ENCODE measurements around the gene METTL2B. TPM values are rescaled to one million over a fixed set of nuclear protein-coding genes. Genes with fewer than 3 reads are reported as not detected.
"Not testable (repeated sequence)": the region's sequence is repeated elsewhere in the genome, so short reads cannot be mapped to it uniquely, and the experiment has no call there.

The METTL2B gene
- total and polyA plus RNA-seq, 8 donors = 7.8 to 21.5 (median 12.4) TPM

- no peak overlapping the region for H3K4me3 ChIP-seq
- peaks cover 0 to 11% (median 4%) of the 10 kb centered on the region in 4 donors for H3K36me3 ChIP-seq
- H3K27ac ChIP-seq = no peak overlapping the region
- no peak for TF ChIP-seq POLR2AphosphoS5 (IDR thresholded peaks at IDR 0.05)
- TF ChIP-seq POLR2A (IDR thresholded peaks at IDR 0.05) = no peak
- no peak for TF ChIP-seq CTCF (IDR thresholded peaks at IDR 0.05)
- no peak for TF ChIP-seq EP300 (IDR thresholded peaks at IDR 0.05)
- WGBS, 5 donors = 83 to 87% (median 86%) methylated on average over 5 of the region's 5 CpGs
- intact Hi-C loops (cut with DNase I; ENCODE audit: low total_unique reads) = no loop called here
- peaks cover 11 to 34% (median 22%) of the 10 kb centered on the region in 4 donors for H3K4me1 ChIP-seq
- no peaks in the 10 kb centered on the region for H3K9me3 ChIP-seq
- DNase-seq = no peak
- no peaks in the 10 kb centered on the region for H3K27me3 ChIP-seq
Observed at GRCh38 chr7:128462460-128462859, 14.1 kb upstream of the METTL2B start.

GRCh38 chr7:128463345-128463744 lies 13.2 kb upstream of the METTL2B start:
- H3K27ac ChIP-seq; DNase-seq; H3K4me3 ChIP-seq; H3K36me3 ChIP-seq; H3K9me3 ChIP-seq; intact Hi-C loops (cut with DNase I; ENCODE audit: low total_unique reads); H3K27me3 ChIP-seq: not testable (repeated sequence)
- peaks cover 5 to 25% (median 14%) of the 10 kb centered on the region in 4 donors for H3K4me1 ChIP-seq
- WGBS, 5 donors = 93 to 97% (median 94%) methylated on average over 15 to 30 of the region's 30 CpGs

GRCh38 chr7:128463933-128464332 lies 12.6 kb upstream of the METTL2B start:
- peaks cover 3 to 19% (median 11%) of the 10 kb centered on the region in 4 donors for H3K4me1 ChIP-seq
- H3K27me3 ChIP-seq; DNase-seq; H3K27ac ChIP-seq; intact Hi-C loops (cut with DNase I; ENCODE audit: low total_unique reads); H3K9me3 ChIP-seq; H3K4me3 ChIP-seq; H3K36me3 ChIP-seq: not testable (repeated sequence)
- 74 to 84% (median 80%) methylated on average over 6 to 8 of the region's 8 CpGs for WGBS, 5 donors

- not testable (repeated sequence) for H3K4me1 ChIP-seq, H3K36me3 ChIP-seq
Observed at GRCh38 chr7:128466871-128467270, 9.7 kb upstream of the METTL2B start.

GRCh38 chr7:128477336-128477690 lies 765 bp downstream of the METTL2B start:
- Histone ChIP-seq H3K36me3 (peaks cover 16 to 32% (median 30%) of the 10 kb centered on the region in 4 donors), H3K4me1 (peaks cover 13 to 31% (median 23%) of the 10 kb centered on the region in 4 donors), H3K27ac (peak overlapping the region; percentile 62 to 89 (median 86)), H3K4me3 (peak overlapping the region; percentile 65 to 91 (median 85))
- intact Hi-C loops (cut with DNase I; ENCODE audit: low total_unique reads); H3K9me3 ChIP-seq; H3K27me3 ChIP-seq; DNase-seq: not testable (repeated sequence)
- 1 to 4% (median 2%) methylated on average over 4 of the region's 4 CpGs for WGBS, 5 donors

More at GRCh38 chr7:128466871-128467270, 9.7 kb upstream of the METTL2B start:
- H3K9me3 ChIP-seq; H3K4me3 ChIP-seq; H3K27me3 ChIP-seq; H3K27ac ChIP-seq; DNase-seq; intact Hi-C loops (cut with DNase I; ENCODE audit: low total_unique reads): not testable (repeated sequence)

- H3K27me3 ChIP-seq; H3K27ac ChIP-seq; H3K9me3 ChIP-seq; DNase-seq; H3K4me3 ChIP-seq; intact Hi-C loops (cut with DNase I; ENCODE audit: low total_unique reads): not testable (repeated sequence)
- WGBS, 5 donors = 76 to 91% (median 84%) methylated on average over 3 to 4 of the region's 4 CpGs
- peaks cover 19 to 49% (median 46%) of the 10 kb centered on the region in 4 donors for H3K36me3 ChIP-seq
- peaks cover 13 to 31% (median 23%) of the 10 kb centered on the region in 4 donors for H3K4me1 ChIP-seq
Observed at GRCh38 chr7:128479082-128479481, 2.5 kb downstream of the METTL2B start.

- WGBS, 5 donors = 87 to 96% (median 94%) methylated on average over 6 of the region's 6 CpGs
- intact Hi-C loops (cut with DNase I; ENCODE audit: low total_unique reads); H3K27me3 ChIP-seq; DNase-seq; H3K4me1 ChIP-seq; H3K4me3 ChIP-seq; H3K9me3 ChIP-seq; H3K27ac ChIP-seq: not testable (repeated sequence)
- H3K36me3 ChIP-seq = peaks cover 0 to 68% (median 57%) of the 10 kb centered on the region in 4 donors
Observed at GRCh38 chr7:128488134-128488533, 11.6 kb downstream of the METTL2B start.

- no peak for DNase-seq
- TF ChIP-seq EP300 (IDR thresholded peaks at IDR 0.05) (no peak), POLR2A (IDR thresholded peaks at IDR 0.05) (no peak), CTCF (IDR thresholded peaks at IDR 0.05) (no peak), POLR2AphosphoS5 (IDR thresholded peaks at IDR 0.05) (no peak)
- Histone ChIP-seq H3K36me3 (peaks cover 19 to 99% (median 95%) of the 10 kb centered on the region in 4 donors), H3K27me3 (no peaks in the 10 kb centered on the region), H3K4me3 (no peak overlapping the region), H3K27ac (no peak overlapping the region), H3K9me3 (no peaks in the 10 kb centered on the region), H3K4me1 (no peaks in the 10 kb centered on the region)
- intact Hi-C loops (cut with DNase I; ENCODE audit: low total_unique reads) = no loop called here
- WGBS, 5 donors = 77 to 98% (median 96%) methylated on average over 9 of the region's 9 CpGs
Observed at GRCh38 chr7:128497405-128497804, 20.9 kb downstream of the METTL2B start.

GRCh38 chr7:128505416-128505815 lies 28.9 kb downstream of the METTL2B start:
- intact Hi-C loops (cut with DNase I; ENCODE audit: low total_unique reads); H3K4me3 ChIP-seq; H3K9me3 ChIP-seq; H3K27ac ChIP-seq; H3K27me3 ChIP-seq; H3K4me1 ChIP-seq; DNase-seq: not testable (repeated sequence)
- 88 to 97% (median 95%) methylated on average over 2 of the region's 2 CpGs for WGBS, 5 donors
- peaks cover 0 to 39% (median 27%) of the 10 kb centered on the region in 4 donors for H3K36me3 ChIP-seq

- intact Hi-C loops (cut with DNase I; ENCODE audit: low total_unique reads); H3K9me3 ChIP-seq; H3K27me3 ChIP-seq; H3K27ac ChIP-seq; H3K4me1 ChIP-seq; DNase-seq; H3K4me3 ChIP-seq: not testable (repeated sequence)
- 86 to 97% (median 91%) methylated on average over 3 of the region's 3 CpGs for WGBS, 5 donors
- H3K36me3 ChIP-seq = peaks cover 0 to 25% (median 13%) of the 10 kb centered on the region in 4 donors
Observed at GRCh38 chr7:128506819-128507218, 30.3 kb downstream of the METTL2B start.
